GM19468 (cell line): ENCODE results near the gene KRT34.

Experiments used
- ATAC-seq: cut with Tn5 transposase; IDR thresholded peaks from one replicate; pipeline ENCODE4 v1.9.1; 2021; ENCODE audit warnings: mild to moderate bottlenecking, moderate library complexity, moderate number of reproducible peaks; ENCODE audit not compliant: unreplicated experiment; ENCODE audit errors: extremely low read depth

KRT34 gene

GRCh38 chr17:41334385-41335305 lies 47.5 kb downstream of the KRT34 start:
- ATAC-seq: no peak

GRCh38 chr17:41333836-41334235 lies 48.3 kb downstream of the KRT34 start:
- no peak for ATAC-seq

- ATAC-seq: no peak
Observed at GRCh38 chr17:41333098-41333497, 49.0 kb downstream of the KRT34 start.

- ATAC-seq: no peak
Observed at GRCh38 chr17:41332239-41332638, 49.9 kb downstream of the KRT34 start.

- ATAC-seq: no peak
Observed at GRCh38 chr17:41331606-41332005, 50.5 kb downstream of the KRT34 start.

GRCh38 chr17:41329279-41329948 lies 52.7 kb downstream of the KRT34 start:
- no peak for ATAC-seq

GRCh38 chr17:41328207-41328606 lies 53.9 kb downstream of the KRT34 start:
- ATAC-seq: no peak
